GM19023 (cell line): ENCODE results near the gene DNM3.
"Not testable (repeated sequence)": the region's sequence is repeated elsewhere in the genome, so short reads cannot be mapped to it uniquely, and the experiment has no call there.

Experiments
- ATAC-seq: cut with Tn5 transposase; IDR thresholded peaks from one replicate; pipeline ENCODE4 v1.9.1; 2021; ENCODE audit warnings: mild to moderate bottlenecking, moderate library complexity; ENCODE audit not compliant: unreplicated experiment

DNM3 gene

GRCh38 chr1:172018727-172019311 is 177.5 kb downstream of the DNM3 start:
- no peak for ATAC-seq

GRCh38 chr1:172019976-172020375 is 178.7 kb downstream of the DNM3 start:
- ATAC-seq = no peak

GRCh38 chr1:172024516-172024915 is 183.2 kb downstream of the DNM3 start:
- ATAC-seq = no peak

GRCh38 chr1:172024944-172025738 is 183.8 kb downstream of the DNM3 start:
- ATAC-seq = not testable (repeated sequence)

- ATAC-seq = no peak
Observed at GRCh38 chr1:172040466-172040865, 199.2 kb downstream of the DNM3 start.

GRCh38 chr1:172041102-172041501 is 199.8 kb downstream of the DNM3 start:
- ATAC-seq = no peak

- ATAC-seq = no peak
Observed at GRCh38 chr1:172041742-172042141, 200.4 kb downstream of the DNM3 start.

- no peak for ATAC-seq
Observed at GRCh38 chr1:172043900-172044299, 202.6 kb downstream of the DNM3 start.

GRCh38 chr1:172051898-172052297 is 210.6 kb downstream of the DNM3 start:
- no peak for ATAC-seq

- ATAC-seq = no peak
Observed at GRCh38 chr1:172054172-172054571, 212.9 kb downstream of the DNM3 start.

GRCh38 chr1:172055816-172056419 is 214.6 kb downstream of the DNM3 start:
- ATAC-seq = not testable (repeated sequence)

GRCh38 chr1:172068334-172068733 is 227.0 kb downstream of the DNM3 start:
- no peak for ATAC-seq

GRCh38 chr1:172069051-172069450 is 227.8 kb downstream of the DNM3 start:
- no peak for ATAC-seq

- ATAC-seq = no peak
Observed at GRCh38 chr1:172069534-172069933, 228.2 kb downstream of the DNM3 start.

GRCh38 chr1:172070055-172070454 is 228.8 kb downstream of the DNM3 start:
- no peak for ATAC-seq

- no peak for ATAC-seq
Observed at GRCh38 chr1:172071746-172072145, 230.4 kb downstream of the DNM3 start.

GRCh38 chr1:172079859-172080258 is 238.6 kb downstream of the DNM3 start:
- not testable (repeated sequence) for ATAC-seq

GRCh38 chr1:172083191-172083590 is 241.9 kb downstream of the DNM3 start:
- no peak for ATAC-seq

- no peak for ATAC-seq
Observed at GRCh38 chr1:172084876-172085275, 243.6 kb downstream of the DNM3 start.

GRCh38 chr1:172085317-172085716 is 244.0 kb downstream of the DNM3 start:
- ATAC-seq = no peak

GRCh38 chr1:172086137-172086536 is 244.8 kb downstream of the DNM3 start:
- ATAC-seq = no peak

- no peak for ATAC-seq
Observed at GRCh38 chr1:172088256-172088655, 247.0 kb downstream of the DNM3 start.
